A673 (cell line): ENCODE measurements around the gene HAPLN3.

Experiments
- EZH2 ChIP-seq: fragments of 200-600 bp; sonication (generic); IDR thresholded peaks from 2 replicates; pipeline ENCODE4 v1.6.1; 2017; ENCODE audit warnings: borderline replicate concordance, low read depth, mild to moderate bottlenecking, mixed read lengths, antibody characterized with exemption, low read length; ENCODE audit not compliant: poor library complexity, severe bottlenecking
- TF ChIP-seq, protein P1 (sequence below): fragments of 300-800, 200-600 bp; sonication (generic); conservative IDR thresholded peaks from 2 replicates; pipeline ENCODE4 v1.5.1; 2017; ENCODE audit warnings: low read depth, mild to moderate bottlenecking, antibody characterized with exemption, low read length, moderate library complexity, mixed read lengths

- TF ChIP-seq, protein P1, sequence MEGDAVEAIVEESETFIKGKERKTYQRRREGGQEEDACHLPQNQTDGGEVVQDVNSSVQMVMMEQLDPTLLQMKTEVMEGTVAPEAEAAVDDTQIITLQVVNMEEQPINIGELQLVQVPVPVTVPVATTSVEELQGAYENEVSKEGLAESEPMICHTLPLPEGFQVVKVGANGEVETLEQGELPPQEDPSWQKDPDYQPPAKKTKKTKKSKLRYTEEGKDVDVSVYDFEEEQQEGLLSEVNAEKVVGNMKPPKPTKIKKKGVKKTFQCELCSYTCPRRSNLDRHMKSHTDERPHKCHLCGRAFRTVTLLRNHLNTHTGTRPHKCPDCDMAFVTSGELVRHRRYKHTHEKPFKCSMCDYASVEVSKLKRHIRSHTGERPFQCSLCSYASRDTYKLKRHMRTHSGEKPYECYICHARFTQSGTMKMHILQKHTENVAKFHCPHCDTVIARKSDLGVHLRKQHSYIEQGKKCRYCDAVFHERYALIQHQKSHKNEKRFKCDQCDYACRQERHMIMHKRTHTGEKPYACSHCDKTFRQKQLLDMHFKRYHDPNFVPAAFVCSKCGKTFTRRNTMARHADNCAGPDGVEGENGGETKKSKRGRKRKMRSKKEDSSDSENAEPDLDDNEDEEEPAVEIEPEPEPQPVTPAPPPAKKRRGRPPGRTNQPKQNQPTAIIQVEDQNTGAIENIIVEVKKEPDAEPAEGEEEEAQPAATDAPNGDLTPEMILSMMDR: no peak
- TF ChIP-seq EZH2: no peak
These were observed 21.1 kb downstream of the HAPLN3 start for GRCh38 chr15:88874275-88874674.
